ENCODE data around the gene GRAMD1A.

Gene GRAMD1A

GRCh38 chr19:35059799-35060091, 59.6 kb downstream of the GRAMD1A start:
- TF ChIP-seq ZNF157 (tag by site-specific recombination; IDR thresholded peaks at IDR 0.05) (no peak), SCRT2 (tag by site-specific recombination; IDR thresholded peaks at IDR 0.05) (no peak), ZNF843 (tag by site-specific recombination; IDR thresholded peaks at IDR 0.05) (no peak), ZNF558 (tag by site-specific recombination; IDR thresholded peaks at IDR 0.05) (no peak), ZNF274 (IDR thresholded peaks at IDR 0.05; ENCODE audit: low read length) (no peak), ZNF274 (tag by site-specific recombination; IDR thresholded peaks at IDR 0.05; ENCODE audit: borderline replicate concordance) (no peak), ZFP3 (tag by site-specific recombination; IDR thresholded peaks at IDR 0.05; ENCODE audit: low read depth) (no peak), ZNF366 (tag by site-specific recombination; conservative IDR thresholded peaks at IDR 0.05) (no peak), ZEB2 (tag by site-specific recombination; IDR thresholded peaks at IDR 0.05) (no peak), ZBTB1 (tag by site-specific recombination; IDR thresholded peaks at IDR 0.05) (no peak), MYNN (tag by site-specific recombination; IDR thresholded peaks at IDR 0.05; ENCODE audit: borderline replicate concordance) (no peak), MEIS1 (CRISPR knock-in tag; IDR thresholded peaks at IDR 0.05; ENCODE audit: borderline replicate concordance) (no peak), ZBTB17 (tag by site-specific recombination; IDR thresholded peaks at IDR 0.05) (no peak), ZNF514 (tag by site-specific recombination; IDR thresholded peaks at IDR 0.05) (no peak), ZNF473 (tag by site-specific recombination; IDR thresholded peaks at IDR 0.05) (no peak), ZNF518A (tag by site-specific recombination; conservative IDR thresholded peaks at IDR 0.05; ENCODE audit: low read depth) (no peak), ZNF658 (tag by site-specific recombination; IDR thresholded peaks at IDR 0.05) (no peak)
- Histone ChIP-seq H3K9me3 (ENCODE audit: control insufficient read depth, insufficient read depth, low read depth, low read length) (no peaks in the 10 kb centered on the region; the same call in 1 of the 2 replicates), H3K4me3 (ENCODE audit: low read depth, low read length) (no peak overlapping the region), H3K27ac (ENCODE audit: extremely low read depth, low read depth, low read length) (no peak overlapping the region), H3K4me1 (ENCODE audit: control insufficient read depth, insufficient read depth, low read length) (peaks cover 7% of the 10 kb centered on the region; the same call in 1 of the 2 replicates), H3K36me3 (ENCODE audit: control insufficient read depth in 2 of 2, insufficient read depth in 1 of 2, low read length in 2 of 2) (no peaks in the 10 kb centered on the region; a peak in 1 of 3 replicates)
- ChIA-PET CTCF (interaction anchor here (3.4 to 9.6 kb wide), 2 partner anchors 15 to 31 kb away, joined by 15 to 193 read pairs; partner anchors contain the start of gene HPN), POLR2A (no interaction called here)

DNA sequence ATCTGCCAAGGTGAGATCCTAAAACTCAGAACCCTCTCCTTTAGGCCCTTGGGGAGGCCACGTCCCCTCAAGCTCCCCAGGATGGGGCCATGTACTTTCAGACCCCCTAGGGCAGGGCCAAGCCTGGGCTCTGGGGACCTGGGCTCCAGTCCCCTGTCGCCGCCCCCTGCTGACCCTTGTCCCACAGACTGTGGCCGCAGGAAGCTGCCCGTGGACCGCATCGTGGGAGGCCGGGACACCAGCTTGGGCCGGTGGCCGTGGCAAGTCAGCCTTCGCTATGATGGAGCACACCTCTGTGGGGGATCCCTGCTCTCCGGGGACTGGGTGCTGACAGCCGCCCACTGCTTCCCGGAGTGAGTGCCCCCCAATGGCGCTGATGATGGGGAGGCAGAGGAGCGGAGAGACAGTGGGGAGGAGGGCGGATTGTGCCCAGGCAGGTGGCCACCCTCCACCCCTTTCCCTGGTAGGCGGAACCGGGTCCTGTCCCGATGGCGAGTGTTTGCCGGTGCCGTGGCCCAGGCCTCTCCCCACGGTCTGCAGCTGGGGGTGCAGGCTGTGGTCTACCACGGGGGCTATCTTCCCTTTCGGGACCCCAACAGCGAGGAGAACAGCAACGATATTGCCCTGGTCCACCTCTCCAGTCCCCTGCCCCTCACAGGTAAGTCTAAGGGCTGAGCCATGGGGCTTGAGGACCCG, 60.2 kb downstream of the GRAMD1A start:
- Histone ChIP-seq H3K4me1 (ENCODE audit: control insufficient read depth, insufficient read depth, low read length) (peaks cover 4% of the 10 kb centered on the region; the same call in 1 of the 2 replicates), H3K27ac (ENCODE audit: extremely low read depth, low read depth, low read length) (no peak overlapping the region)
- POLR2A ChIA-PET = no interaction called here
- TF ChIP-seq ZNF169 (tag by site-specific recombination; IDR thresholded peaks at IDR 0.05) (no peak), ZNF366 (tag by site-specific recombination; conservative IDR thresholded peaks at IDR 0.05) (no peak), IKZF3 (tag by site-specific recombination; IDR thresholded peaks at IDR 0.05) (no peak), ZSCAN5A (tag by site-specific recombination; IDR thresholded peaks at IDR 0.05) (no peak), ZIC2 (tag by site-specific recombination; IDR thresholded peaks at IDR 0.05) (peak; percentile 47; the same call in 1 of the 2 replicates), ZNF274 (IDR thresholded peaks at IDR 0.05; ENCODE audit: low read length) (no peak), ZNF274 (tag by site-specific recombination; IDR thresholded peaks at IDR 0.05; ENCODE audit: borderline replicate concordance) (no peak), GLIS2 (tag by site-specific recombination; IDR thresholded peaks at IDR 0.05) (peak; percentile 31; the same call in 1 of the 2 replicates)
- TF ChIP-seq, protein P1, sequence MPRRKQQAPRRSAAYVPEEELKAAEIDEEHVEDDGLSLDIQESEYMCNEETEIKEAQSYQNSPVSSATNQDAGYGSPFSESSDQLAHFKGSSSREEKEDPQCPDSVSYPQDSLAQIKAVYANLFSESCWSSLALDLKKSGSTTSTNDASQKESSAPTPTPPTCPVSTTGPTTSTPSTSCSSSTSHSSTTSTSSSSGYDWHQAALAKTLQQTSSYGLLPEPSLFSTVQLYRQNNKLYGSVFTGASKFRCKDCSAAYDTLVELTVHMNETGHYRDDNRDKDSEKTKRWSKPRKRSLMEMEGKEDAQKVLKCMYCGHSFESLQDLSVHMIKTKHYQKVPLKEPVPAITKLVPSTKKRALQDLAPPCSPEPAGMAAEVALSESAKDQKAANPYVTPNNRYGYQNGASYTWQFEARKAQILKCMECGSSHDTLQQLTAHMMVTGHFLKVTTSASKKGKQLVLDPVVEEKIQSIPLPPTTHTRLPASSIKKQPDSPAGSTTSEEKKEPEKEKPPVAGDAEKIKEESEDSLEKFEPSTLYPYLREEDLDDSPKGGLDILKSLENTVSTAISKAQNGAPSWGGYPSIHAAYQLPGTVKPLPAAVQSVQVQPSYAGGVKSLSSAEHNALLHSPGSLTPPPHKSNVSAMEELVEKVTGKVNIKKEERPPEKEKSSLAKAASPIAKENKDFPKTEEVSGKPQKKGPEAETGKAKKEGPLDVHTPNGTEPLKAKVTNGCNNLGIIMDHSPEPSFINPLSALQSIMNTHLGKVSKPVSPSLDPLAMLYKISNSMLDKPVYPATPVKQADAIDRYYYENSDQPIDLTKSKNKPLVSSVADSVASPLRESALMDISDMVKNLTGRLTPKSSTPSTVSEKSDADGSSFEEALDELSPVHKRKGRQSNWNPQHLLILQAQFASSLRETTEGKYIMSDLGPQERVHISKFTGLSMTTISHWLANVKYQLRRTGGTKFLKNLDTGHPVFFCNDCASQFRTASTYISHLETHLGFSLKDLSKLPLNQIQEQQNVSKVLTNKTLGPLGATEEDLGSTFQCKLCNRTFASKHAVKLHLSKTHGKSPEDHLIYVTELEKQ (tag by site-specific recombination; IDR thresholded peaks at IDR 0.05; ENCODE audit: borderline replicate concordance) = no peak
- TF ChIP-seq, protein P2, sequence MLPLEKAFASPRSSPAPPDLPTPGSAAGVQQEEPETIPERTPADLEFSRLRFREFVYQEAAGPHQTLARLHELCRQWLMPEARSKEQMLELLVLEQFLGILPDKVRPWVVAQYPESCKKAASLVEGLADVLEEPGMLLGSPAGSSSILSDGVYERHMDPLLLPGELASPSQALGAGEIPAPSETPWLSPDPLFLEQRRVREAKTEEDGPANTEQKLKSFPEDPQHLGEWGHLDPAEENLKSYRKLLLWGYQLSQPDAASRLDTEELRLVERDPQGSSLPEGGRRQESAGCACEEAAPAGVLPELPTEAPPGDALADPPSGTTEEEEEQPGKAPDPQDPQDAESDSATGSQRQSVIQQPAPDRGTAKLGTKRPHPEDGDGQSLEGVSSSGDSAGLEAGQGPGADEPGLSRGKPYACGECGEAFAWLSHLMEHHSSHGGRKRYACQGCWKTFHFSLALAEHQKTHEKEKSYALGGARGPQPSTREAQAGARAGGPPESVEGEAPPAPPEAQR (tag by site-specific recombination; IDR thresholded peaks at IDR 0.05) = no peak

More for the DNA sequence above, 60.2 kb downstream of the GRAMD1A start:
- H3K9me3 ChIP-seq (ENCODE audit: control insufficient read depth, insufficient read depth, low read depth, low read length) = no peaks in the 10 kb centered on the region; the same call in 1 of the 2 replicates
- H3K36me3 ChIP-seq (ENCODE audit: control insufficient read depth in 2 of 2, insufficient read depth in 1 of 2, low read length in 2 of 2) = no peaks in the 10 kb centered on the region; a peak in 1 of 3 replicates
- CTCF ChIA-PET = interaction anchor here (3.4 to 9.6 kb wide), 2 partner anchors 15 to 30 kb away, joined by 15 to 193 read pairs; partner anchors contain the start of gene HPN
- no peak overlapping the region for H3K4me3 ChIP-seq (ENCODE audit: low read depth, low read length)
